NCI-H510A (cell line): ENCODE data around the gene APOH.
"Not testable (repeated sequence)": the region's sequence is repeated elsewhere in the genome, so short reads cannot be mapped to it uniquely, and the experiment has no call there.

Source experiments
- DNase-seq: peaks from one replicate; lab custom pipeline; 2025; lab: John Stamatoyannopoulos, UW

APOH gene

GRCh38 chr17:66228887-66229782 is at the start of gene APOH:
APOH (minus strand) TSS chr17:66229415; CDS start chr17:66229379, 36 bp downstream.
- DNase-seq = no peak

DNA sequence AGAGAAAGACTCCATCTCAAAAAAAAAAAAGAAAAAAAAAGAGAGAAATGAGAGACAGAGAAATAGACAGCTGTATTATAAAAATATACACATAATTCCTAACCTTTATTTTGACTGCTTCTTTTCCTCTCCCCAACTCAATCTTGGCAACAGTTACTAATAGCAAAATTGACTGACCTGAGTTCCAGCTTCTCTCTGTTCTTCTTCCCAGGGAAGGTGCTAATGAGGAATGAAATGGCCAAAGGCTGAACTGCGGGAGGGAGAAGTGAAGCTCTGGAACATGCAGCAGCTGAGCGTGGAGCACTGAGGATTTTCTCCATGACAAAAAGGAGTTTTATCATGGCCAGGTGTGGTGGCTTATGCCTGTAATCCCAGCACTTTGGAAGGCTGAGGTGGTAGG is 48.0 kb upstream of the APOH start:
- no peak for DNase-seq

GRCh38 chr17:66276328-66276937 is 47.2 kb upstream of the APOH start:
- DNase-seq = no peak

DNA sequence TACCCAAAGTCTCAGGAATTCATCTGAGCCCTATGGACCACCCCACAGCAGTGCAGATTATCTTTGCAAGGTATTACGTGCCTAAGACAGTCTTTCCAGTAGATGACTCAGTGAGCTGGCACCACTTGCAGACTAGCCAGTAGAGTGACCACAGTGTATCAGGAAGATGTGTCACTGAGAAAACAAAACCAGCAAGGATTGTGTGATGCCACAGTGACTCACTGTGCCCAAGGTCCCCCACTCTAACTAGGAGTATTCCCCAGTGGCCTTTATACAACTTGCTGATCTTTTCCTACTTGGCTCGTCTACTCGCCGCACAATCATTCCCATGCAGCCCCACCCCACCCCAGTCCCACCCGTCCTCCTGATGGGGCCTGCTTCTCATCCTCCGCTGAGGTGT is 46.4 kb upstream of the APOH start:
- DNase-seq = no peak

DNA sequence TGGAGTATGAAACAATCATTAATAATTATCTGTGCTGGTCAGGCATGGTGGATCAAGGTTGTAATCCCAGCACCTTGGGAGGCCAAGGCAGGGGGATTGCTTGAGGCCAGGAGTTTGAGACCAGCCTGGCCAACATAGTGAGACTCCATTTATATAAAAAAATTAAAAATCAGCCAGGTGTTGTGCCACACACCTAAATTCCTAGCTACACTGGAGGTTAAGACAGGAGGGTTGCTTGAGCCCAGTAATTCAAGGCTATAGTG is 44.3 kb upstream of the APOH start:
- DNase-seq = no peak

- no peak for DNase-seq
These were observed 43.8 kb upstream of the APOH start for GRCh38 chr17:66272811-66273585.

GRCh38 chr17:66271512-66271911 is 42.3 kb upstream of the APOH start:
- no peak for DNase-seq

- no peak for DNase-seq
These were observed 40.9 kb upstream of the APOH start for GRCh38 chr17:66270106-66270505.

GRCh38 chr17:66268247-66268927 is 39.2 kb upstream of the APOH start:
- DNase-seq = no peak

- no peak for DNase-seq
These were observed 35.5 kb upstream of the APOH start for GRCh38 chr17:66264696-66265095.

DNA sequence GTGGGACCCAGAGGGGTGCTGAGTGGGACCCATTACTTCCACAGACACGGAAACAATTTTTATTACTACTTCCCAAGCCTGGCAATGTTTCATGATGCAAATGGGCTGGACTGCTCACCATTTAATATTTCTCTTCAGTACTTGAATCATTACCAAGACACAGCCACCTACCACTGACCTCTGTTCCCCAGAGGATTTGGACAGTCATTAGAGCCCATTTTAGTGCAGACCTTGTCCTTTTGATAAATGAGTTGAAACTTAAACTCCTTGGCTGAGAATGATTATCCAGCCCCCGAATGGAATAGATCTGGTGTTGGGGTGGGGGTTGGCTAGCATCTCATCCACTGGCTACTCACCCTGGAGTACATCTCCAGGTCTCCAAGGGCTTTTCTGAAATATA is 33.6 kb upstream of the APOH start:
- no peak for DNase-seq

- no peak for DNase-seq
These were observed 31.5 kb upstream of the APOH start for GRCh38 chr17:66260688-66261087.

DNA sequence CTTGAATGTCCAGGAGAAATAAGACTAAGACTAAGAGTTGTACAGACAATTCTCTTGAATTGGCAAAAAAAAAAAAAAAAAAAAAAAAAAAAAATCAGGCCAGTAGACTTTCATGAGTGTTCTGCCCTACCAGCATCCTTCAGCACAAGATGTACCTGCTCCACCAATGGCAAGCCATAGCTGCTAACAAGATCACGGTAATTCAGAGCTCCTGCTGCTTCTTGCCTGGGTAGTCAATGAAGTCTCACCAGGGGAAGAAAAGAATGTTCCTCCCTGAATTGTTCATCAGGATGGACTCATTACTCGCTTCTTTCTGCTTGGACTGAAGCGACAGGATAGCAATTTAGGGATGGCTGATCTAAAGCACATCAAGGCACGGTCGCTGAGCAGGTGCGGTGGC is 31.1 kb upstream of the APOH start:
- no peak for DNase-seq

GRCh38 chr17:66255527-66255971 is 26.3 kb upstream of the APOH start:
- DNase-seq = no peak

- peak; percentile 52 for DNase-seq
These were observed 25.9 kb upstream of the APOH start for GRCh38 chr17:66255112-66255511.

DNA sequence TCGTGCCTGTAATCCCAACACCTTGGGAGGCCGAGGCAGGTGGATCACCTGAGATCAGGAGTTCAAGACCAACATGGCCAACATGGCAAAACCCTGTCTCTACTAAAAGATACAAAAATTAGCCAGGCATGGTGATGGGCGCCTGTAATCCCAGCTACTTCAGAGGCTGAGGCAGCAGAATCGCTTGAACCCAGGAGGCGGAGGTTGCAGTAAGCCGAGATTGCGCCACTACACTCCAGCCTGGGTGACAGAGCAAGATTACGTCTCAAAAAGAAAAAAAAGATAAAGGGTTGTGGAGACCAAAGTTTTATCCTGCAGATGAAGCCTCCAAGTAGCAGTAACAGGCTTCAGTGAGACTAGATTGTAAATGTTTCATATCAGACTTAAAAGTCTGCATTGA is 24.2 kb upstream of the APOH start:
- DNase-seq = not testable (repeated sequence)

DNA sequence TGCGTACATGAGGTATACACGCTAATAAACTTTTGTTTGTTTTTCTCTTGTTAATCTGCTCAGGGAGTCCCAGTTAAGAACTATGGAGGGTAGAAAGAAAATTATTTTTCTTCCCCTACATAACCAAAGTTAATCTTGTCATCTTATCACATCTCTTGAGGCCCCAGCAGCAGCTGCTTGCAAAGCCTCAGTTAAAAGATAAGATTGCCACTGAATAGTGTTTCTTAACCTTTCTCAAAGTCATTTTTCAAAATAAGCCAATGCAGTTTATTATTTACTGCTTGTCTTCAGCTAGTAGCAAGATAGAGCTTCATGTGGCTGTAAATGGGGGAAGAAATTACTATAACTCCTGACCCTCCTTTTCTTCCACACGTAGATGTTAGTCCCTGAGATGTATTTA is 21.5 kb upstream of the APOH start:
- DNase-seq = no peak

DNA sequence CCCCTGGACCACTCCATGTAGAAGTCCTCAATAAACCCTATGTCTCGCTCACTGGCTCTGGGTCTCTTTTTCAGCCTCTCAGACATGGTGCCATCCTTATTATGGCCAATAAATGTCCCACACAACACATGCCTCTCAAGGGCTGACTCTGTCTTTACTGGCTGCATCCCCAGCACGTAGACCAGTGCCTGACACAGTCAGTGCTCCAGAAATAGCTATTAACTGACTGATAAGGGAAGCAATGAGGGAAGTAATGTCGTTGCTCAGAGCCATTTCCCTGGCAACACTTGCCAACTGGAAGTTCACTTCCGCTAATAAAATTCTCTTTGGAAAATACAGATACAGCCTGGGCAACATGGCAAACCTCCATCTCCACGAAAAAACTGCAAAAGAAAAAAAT is 19.1 kb upstream of the APOH start:
- DNase-seq = no peak

DNA sequence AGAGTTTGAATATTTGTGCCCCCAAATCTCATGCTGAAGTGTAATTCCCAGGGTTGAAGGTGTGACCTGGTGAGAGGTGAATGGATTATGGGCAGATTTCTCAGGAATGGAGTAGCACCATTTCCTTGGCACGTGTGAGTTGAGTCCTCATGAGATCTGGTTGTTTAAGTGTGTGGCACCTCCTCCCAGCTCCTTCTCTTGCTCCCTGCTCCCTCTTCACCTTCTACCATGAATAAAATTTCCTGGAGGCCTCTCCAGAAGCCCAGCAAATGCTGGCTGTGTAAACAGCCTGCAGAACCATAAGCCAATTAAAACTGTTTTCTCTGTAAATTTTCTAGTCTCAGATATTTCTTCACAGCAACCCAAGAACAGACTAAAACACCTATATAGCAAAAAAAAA is 12.6 kb upstream of the APOH start:
- no peak for DNase-seq

GRCh38 chr17:66240630-66241029 is 11.4 kb upstream of the APOH start:
- DNase-seq = no peak

DNA sequence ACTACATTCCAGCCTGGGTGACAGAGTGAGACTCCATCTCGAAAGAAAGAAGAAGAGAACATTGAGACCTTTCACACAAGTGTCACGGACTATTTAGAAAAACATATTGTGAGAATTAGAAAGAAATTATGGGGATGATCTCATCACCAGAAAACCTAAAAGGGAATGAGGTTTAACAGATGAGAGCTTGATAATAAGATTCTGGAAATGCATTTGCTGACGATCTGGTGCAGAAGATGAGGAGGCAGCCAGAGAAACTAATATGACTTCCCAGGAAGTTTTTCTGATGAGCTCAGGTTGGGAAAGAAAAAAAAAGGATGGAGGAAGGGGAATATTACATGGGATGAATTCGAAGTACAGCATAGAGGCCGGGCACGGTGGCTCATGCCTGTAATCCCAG is 10.8 kb upstream of the APOH start:
- DNase-seq = no peak

- DNase-seq = no peak
These were observed 6.3 kb upstream of the APOH start for GRCh38 chr17:66235377-66235994.
